ENCODE results near the gene CIB4. TPM values are rescaled to one million over a fixed set of nuclear protein-coding genes. Genes with fewer than 3 reads are reported as not detected.

CIB4 gene
- total RNA-seq, 4 donors from 2014 or later, result not detected

DNA sequence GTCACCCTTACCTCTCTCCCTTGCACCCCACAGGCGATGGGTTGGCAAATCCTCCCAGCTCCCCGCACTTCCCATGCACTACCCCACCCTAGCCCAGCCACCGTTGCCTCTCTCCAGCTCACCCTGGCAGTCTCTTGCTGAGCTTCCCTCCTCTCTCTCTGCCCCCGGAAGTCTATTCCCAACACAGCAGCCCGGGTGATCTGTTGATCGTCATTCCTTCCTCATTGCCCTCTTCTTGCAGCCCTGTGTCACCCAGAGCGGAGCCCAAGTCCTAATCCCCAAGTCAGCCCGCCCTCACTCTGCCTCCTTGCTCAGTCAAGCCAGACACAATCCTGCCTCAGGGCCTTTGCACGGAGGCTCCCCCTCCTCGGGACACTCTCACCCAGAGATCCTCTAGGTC, 55.2 kb downstream of the CIB4 start:
- no peaks in the 10 kb centered on the region for H3K9me3 ChIP-seq
- intact Hi-C loops (cut with DNase I; ENCODE audit: low total_unique reads) (no loop called here), in situ Hi-C loops (cut with MboI; ENCODE audit: low pct_ligation_motif_present in 1 of 4, low pct_unique_long_range_greater_than_20kb in 1 of 4, low sequenced_read_pairs in 3 of 4) (no loop called here)
- H3K36me3 ChIP-seq, result no peaks in the 10 kb centered on the region
- TF ChIP-seq POLR2AphosphoS5 (IDR thresholded peaks at IDR 0.05), result no peak
- TF ChIP-seq, protein P1, sequence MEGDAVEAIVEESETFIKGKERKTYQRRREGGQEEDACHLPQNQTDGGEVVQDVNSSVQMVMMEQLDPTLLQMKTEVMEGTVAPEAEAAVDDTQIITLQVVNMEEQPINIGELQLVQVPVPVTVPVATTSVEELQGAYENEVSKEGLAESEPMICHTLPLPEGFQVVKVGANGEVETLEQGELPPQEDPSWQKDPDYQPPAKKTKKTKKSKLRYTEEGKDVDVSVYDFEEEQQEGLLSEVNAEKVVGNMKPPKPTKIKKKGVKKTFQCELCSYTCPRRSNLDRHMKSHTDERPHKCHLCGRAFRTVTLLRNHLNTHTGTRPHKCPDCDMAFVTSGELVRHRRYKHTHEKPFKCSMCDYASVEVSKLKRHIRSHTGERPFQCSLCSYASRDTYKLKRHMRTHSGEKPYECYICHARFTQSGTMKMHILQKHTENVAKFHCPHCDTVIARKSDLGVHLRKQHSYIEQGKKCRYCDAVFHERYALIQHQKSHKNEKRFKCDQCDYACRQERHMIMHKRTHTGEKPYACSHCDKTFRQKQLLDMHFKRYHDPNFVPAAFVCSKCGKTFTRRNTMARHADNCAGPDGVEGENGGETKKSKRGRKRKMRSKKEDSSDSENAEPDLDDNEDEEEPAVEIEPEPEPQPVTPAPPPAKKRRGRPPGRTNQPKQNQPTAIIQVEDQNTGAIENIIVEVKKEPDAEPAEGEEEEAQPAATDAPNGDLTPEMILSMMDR (IDR thresholded peaks at IDR 0.05), result no peak
- H3K4me3 ChIP-seq, result no peak overlapping the region
- no peak overlapping the region for H3K27ac ChIP-seq
- 50 to 58% methylated on average over 7 to 10 of the region's 10 CpGs for WGBS, 2 donors (ENCODE audit: low coverage in 1 of 2)
- H3K27me3 ChIP-seq, result peaks cover 31% of the 10 kb centered on the region
- DNase-seq, result no peak
- no peaks in the 10 kb centered on the region for H3K4me1 ChIP-seq

DNA sequence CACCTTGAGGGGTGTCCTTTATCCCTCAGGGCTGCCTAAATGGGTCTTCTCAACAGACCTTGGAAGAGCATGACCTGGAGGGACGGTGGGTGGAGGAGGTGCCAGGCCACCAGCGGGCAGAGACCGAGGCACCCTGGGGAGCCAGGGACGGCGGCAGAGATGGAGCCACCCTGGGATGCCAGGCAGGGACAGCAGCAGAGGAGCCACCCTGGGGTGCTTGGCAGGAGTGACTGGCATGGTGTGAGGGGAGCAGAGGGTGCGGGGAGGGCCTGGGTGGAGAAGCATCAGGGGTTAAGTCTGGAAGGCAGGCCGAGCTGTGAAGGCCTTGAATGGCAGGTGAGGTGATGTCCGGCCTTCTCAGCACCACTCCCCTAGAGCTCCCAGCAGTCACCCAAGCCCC, 56.1 kb downstream of the CIB4 start:
- H3K9me3 ChIP-seq, result no peaks in the 10 kb centered on the region
- TF ChIP-seq, protein P1 (IDR thresholded peaks at IDR 0.05), result no peak
- H3K4me1 ChIP-seq, result no peaks in the 10 kb centered on the region
- peaks cover 31% of the 10 kb centered on the region for H3K27me3 ChIP-seq
- H3K4me3 ChIP-seq, result no peak overlapping the region
- no peak overlapping the region for H3K27ac ChIP-seq
- in situ Hi-C loops (cut with MboI; ENCODE audit: low pct_ligation_motif_present in 1 of 4, low pct_unique_long_range_greater_than_20kb in 1 of 4, low sequenced_read_pairs in 3 of 4), result no loop called here
- 80% methylated on average over 8 of the region's 8 CpGs; no CpG with 5 or more reads in 1 of the 2 donors for WGBS, 2 donors (ENCODE audit: low coverage in 1 of 2)
- no peak for DNase-seq
- intact Hi-C loops (cut with DNase I; ENCODE audit: low total_unique reads), result no loop called here
- H3K36me3 ChIP-seq, result no peaks in the 10 kb centered on the region

DNA sequence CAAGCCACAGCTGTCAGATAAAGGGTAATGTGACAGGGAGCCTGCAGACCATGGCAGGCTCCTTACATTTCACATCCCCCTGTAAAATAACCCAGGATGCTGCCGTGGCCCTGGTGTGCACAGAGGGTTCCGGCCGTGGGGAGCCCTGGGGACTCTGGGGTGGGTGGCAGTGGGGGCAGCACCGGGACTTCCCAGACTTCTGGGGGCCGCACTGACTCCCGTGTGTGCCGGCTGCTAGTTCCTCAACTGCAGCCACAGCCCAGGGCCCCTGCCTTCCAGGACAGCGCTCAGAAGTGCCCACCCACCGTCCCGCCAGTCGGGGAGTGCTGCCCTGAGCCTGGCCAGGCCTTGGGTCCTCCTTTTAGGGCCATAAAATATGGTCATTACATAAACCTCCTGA, 56.5 kb downstream of the CIB4 start:
- in situ Hi-C loops (cut with MboI; ENCODE audit: low pct_ligation_motif_present in 1 of 4, low pct_unique_long_range_greater_than_20kb in 1 of 4, low sequenced_read_pairs in 3 of 4), result no loop called here
- H3K9me3 ChIP-seq, result no peaks in the 10 kb centered on the region
- H3K4me1 ChIP-seq, result no peaks in the 10 kb centered on the region
- TF ChIP-seq EP300 (IDR thresholded peaks at IDR 0.05; ENCODE audit: low read depth), result no peak
- no peak for TF ChIP-seq POLR2AphosphoS5 (IDR thresholded peaks at IDR 0.05)
- no peak for TF ChIP-seq POLR2A (IDR thresholded peaks at IDR 0.05)
- TF ChIP-seq, protein P1 (IDR thresholded peaks at IDR 0.05), result no peak
- H3K27me3 ChIP-seq, result peaks cover 31% of the 10 kb centered on the region
- no peak for DNase-seq
- no peaks in the 10 kb centered on the region for H3K36me3 ChIP-seq
- WGBS, 2 donors (ENCODE audit: low coverage in 1 of 2), result 71 to 80% methylated on average over 4 to 11 of the region's 11 CpGs
- no peak overlapping the region for H3K27ac ChIP-seq
- no peak overlapping the region for H3K4me3 ChIP-seq
- intact Hi-C loops (cut with DNase I; ENCODE audit: low total_unique reads), result no loop called here

DNA sequence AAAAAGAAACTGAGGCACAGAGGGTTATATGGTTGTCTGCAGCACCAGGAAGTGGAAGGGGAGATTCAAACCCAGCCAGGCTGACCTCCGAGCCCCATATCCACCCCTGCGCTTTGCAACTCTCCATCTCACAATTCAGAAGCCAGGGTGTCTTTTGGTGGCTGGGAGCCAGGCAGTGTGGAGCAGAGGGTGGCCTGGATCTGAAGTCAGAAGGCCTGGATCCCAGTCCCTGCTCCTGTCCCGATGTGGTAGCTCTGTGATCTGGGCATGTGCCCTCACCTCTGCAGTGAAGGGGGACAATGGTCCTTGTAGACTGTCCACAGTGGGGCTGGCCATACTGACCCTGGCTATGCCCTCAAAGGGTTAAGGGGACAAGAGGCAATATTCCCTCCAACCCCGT, 57.0 kb downstream of the CIB4 start:
- Histone ChIP-seq H3K36me3 (no peaks in the 10 kb centered on the region), H3K27ac (no peak overlapping the region), H3K4me3 (no peak overlapping the region), H3K4me1 (no peaks in the 10 kb centered on the region), H3K27me3 (peaks cover 31% of the 10 kb centered on the region), H3K9me3 (no peaks in the 10 kb centered on the region)
- in situ Hi-C loops (cut with MboI; ENCODE audit: low pct_ligation_motif_present in 1 of 4, low pct_unique_long_range_greater_than_20kb in 1 of 4, low sequenced_read_pairs in 3 of 4) (no loop called here), intact Hi-C loops (cut with DNase I; ENCODE audit: low total_unique reads) (no loop called here)
- TF ChIP-seq EP300 (IDR thresholded peaks at IDR 0.05; ENCODE audit: low read depth), result no peak
- TF ChIP-seq POLR2A (IDR thresholded peaks at IDR 0.05), result no peak
- TF ChIP-seq, protein P1 (IDR thresholded peaks at IDR 0.05), result no peak
- TF ChIP-seq POLR2AphosphoS5 (IDR thresholded peaks at IDR 0.05), result no peak
- no peak for DNase-seq
- WGBS, 2 donors (ENCODE audit: low coverage in 1 of 2), result 78% methylated on average over 4 of the region's 4 CpGs; no CpG with 5 or more reads in 1 of the 2 donors

All from transverse colon (tissue), 4 donors.